ENCODE results near the gene HMOX2.
A peak's percentile ranks its signal among the peaks of the same experiment; 100 is the strongest.

HMOX2 gene

DNA sequence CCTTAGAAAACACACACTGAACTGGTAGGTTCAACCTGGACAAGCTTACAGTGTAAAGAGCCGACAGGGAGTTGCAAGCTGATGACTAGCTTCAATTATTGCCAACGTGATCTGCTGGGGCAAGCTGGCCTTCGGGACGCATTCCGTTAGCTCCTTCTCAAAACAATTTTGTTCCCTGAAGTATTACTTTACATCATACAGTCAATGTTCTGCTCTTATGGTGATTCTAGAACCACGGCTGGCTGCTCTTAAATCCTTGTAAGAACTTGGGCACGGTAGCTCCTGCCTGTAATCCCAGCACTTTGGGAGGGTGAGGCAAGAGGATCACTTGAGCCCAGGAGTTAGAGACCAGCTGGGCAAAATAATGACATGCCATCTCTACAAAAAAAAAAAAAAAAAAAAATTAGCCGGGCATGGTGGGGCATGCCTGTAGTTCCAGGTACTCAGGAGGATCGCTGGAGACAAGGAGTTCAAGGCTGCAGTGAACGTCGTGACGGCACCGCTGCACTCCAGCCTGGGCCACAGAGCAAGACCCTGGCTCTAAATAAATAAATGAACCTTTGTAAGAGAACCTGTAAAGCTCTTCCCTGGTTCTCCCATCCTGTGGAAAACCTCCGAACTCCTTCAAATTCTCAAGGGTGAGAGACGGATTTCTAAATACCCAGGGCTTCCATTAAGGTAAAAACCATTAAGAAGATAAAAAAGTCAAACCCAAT, 60.4 kb downstream of the HMOX2 start:
- no peak for ATAC-seq
- TF ChIP-seq BACH2 (CRISPR knock-in tag; IDR thresholded peaks at IDR 0.05; ENCODE audit: borderline replicate concordance): no peak
- no peak for TF ChIP-seq PPARA (CRISPR knock-in tag; IDR thresholded peaks at IDR 0.05; ENCODE audit: borderline replicate concordance)
- TF ChIP-seq, protein P1, sequence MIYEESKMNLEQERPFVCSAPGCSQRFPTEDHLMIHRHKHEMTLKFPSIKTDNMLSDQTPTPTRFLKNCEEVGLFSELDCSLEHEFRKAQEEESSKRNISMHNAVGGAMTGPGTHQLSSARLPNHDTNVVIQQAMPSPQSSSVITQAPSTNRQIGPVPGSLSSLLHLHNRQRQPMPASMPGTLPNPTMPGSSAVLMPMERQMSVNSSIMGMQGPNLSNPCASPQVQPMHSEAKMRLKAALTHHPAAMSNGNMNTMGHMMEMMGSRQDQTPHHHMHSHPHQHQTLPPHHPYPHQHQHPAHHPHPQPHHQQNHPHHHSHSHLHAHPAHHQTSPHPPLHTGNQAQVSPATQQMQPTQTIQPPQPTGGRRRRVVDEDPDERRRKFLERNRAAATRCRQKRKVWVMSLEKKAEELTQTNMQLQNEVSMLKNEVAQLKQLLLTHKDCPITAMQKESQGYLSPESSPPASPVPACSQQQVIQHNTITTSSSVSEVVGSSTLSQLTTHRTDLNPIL (CRISPR knock-in tag; IDR thresholded peaks at IDR 0.05; ENCODE audit: low read depth): no peak
- TF ChIP-seq CSDC2 (CRISPR knock-in tag; IDR thresholded peaks at IDR 0.05): no peak
- no peak for TF ChIP-seq TCF4 (CRISPR knock-in tag; IDR thresholded peaks at IDR 0.05; ENCODE audit: borderline replicate concordance)
- TF ChIP-seq ZFP30 (CRISPR knock-in tag; IDR thresholded peaks at IDR 0.05): no peak
- TF ChIP-seq SNAI2 (CRISPR knock-in tag; IDR thresholded peaks at IDR 0.05): no peak
- TF ChIP-seq ZNF565 (CRISPR knock-in tag; conservative IDR thresholded peaks at IDR 0.05; ENCODE audit: low read depth): no peak
- TF ChIP-seq ESRRG (CRISPR knock-in tag; IDR thresholded peaks at IDR 0.05): no peak
- TF ChIP-seq ARNTL (CRISPR knock-in tag; IDR thresholded peaks at IDR 0.05; ENCODE audit: borderline replicate concordance, low read depth): no peak
- TF ChIP-seq GLIS3 (CRISPR knock-in tag; IDR thresholded peaks at IDR 0.05): no peak
- TF ChIP-seq, protein P2, sequence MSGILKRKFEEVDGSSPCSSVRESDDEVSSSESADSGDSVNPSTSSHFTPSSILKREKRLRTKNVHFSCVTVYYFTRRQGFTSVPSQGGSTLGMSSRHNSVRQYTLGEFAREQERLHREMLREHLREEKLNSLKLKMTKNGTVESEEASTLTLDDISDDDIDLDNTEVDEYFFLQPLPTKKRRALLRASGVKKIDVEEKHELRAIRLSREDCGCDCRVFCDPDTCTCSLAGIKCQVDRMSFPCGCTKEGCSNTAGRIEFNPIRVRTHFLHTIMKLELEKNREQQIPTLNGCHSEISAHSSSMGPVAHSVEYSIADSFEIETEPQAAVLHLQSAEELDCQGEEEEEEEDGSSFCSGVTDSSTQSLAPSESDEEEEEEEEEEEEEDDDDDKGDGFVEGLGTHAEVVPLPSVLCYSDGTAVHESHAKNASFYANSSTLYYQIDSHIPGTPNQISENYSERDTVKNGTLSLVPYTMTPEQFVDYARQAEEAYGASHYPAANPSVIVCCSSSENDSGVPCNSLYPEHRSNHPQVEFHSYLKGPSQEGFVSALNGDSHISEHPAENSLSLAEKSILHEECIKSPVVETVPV (CRISPR knock-in tag; IDR thresholded peaks at IDR 0.05): no peak
- no peak for TF ChIP-seq TOX (CRISPR knock-in tag; IDR thresholded peaks at IDR 0.05; ENCODE audit: borderline replicate concordance)
- TF ChIP-seq ISL1 (CRISPR knock-in tag; IDR thresholded peaks at IDR 0.05): no peak

DNA sequence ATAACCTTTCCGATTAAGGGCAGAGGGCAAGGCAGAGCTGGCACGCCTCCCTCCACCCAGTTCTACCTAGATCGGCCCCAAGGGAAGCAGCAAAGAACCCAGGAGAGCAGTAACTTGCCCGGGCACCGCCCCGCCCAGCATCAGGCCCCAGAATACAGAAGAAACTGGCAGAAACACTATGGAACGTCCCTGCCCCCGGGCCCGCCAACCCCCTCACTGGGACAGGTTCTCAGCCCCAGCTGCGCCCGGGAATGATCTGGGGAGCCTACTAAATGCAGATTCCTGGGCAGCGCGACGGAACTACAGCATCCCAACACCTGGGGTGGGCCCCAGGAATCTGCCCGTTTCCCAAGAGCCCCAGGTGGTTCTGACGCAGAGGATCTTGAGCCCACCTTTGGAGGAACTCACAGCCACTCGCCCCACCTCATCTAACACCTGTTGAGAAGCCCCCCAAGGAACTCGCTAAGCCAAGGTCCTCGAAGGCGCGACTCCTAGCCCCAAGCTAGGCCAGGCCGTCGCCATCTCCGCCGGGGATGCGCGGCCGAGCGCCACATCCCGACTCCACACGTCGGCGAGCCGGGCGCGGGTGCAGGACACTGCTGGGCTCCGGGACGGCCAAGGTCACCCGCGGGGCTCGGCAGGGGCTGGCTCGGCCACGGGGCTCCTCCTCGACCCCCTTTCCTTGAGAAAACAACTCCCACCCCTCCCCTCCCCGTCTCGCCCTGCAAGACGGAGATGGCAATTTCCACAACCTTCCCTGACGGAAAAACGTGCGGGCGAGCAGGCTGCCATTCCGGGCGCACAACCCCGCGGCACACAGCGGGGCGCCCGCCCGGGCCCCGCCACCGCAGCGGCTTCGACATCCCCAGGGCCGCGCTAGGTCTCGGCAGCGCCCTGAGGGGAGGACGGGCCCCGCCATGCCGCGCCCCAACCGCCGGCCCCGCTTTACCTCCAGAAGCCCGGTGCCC, 61.5 kb downstream of the HMOX2 start:
- peak; percentile 79 for ATAC-seq
- TF ChIP-seq, protein P1 (CRISPR knock-in tag; IDR thresholded peaks at IDR 0.05; ENCODE audit: low read depth): no peak
- no peak for TF ChIP-seq GLIS3 (CRISPR knock-in tag; IDR thresholded peaks at IDR 0.05)
- TF ChIP-seq, protein P2 (CRISPR knock-in tag; IDR thresholded peaks at IDR 0.05): no peak
- TF ChIP-seq TOX (CRISPR knock-in tag; IDR thresholded peaks at IDR 0.05; ENCODE audit: borderline replicate concordance): no peak
- no peak for TF ChIP-seq ZFP3 (CRISPR knock-in tag; IDR thresholded peaks at IDR 0.05)
- no peak for TF ChIP-seq RARB (CRISPR knock-in tag; IDR thresholded peaks at IDR 0.05)
- TF ChIP-seq, protein P3, sequence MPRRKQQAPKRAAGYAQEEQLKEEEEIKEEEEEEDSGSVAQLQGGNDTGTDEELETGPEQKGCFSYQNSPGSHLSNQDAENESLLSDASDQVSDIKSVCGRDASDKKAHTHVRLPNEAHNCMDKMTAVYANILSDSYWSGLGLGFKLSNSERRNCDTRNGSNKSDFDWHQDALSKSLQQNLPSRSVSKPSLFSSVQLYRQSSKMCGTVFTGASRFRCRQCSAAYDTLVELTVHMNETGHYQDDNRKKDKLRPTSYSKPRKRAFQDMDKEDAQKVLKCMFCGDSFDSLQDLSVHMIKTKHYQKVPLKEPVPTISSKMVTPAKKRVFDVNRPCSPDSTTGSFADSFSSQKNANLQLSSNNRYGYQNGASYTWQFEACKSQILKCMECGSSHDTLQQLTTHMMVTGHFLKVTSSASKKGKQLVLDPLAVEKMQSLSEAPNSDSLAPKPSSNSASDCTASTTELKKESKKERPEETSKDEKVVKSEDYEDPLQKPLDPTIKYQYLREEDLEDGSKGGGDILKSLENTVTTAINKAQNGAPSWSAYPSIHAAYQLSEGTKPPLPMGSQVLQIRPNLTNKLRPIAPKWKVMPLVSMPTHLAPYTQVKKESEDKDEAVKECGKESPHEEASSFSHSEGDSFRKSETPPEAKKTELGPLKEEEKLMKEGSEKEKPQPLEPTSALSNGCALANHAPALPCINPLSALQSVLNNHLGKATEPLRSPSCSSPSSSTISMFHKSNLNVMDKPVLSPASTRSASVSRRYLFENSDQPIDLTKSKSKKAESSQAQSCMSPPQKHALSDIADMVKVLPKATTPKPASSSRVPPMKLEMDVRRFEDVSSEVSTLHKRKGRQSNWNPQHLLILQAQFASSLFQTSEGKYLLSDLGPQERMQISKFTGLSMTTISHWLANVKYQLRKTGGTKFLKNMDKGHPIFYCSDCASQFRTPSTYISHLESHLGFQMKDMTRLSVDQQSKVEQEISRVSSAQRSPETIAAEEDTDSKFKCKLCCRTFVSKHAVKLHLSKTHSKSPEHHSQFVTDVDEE (CRISPR knock-in tag; IDR thresholded peaks at IDR 0.05): no peak
- TF ChIP-seq ZC3H10 (CRISPR knock-in tag; IDR thresholded peaks at IDR 0.05): no peak
- TF ChIP-seq SNAI2 (CRISPR knock-in tag; IDR thresholded peaks at IDR 0.05): no peak
- no peak for TF ChIP-seq ESRRG (CRISPR knock-in tag; IDR thresholded peaks at IDR 0.05)

Data from SK-N-SH treated with all-trans-retinoic acid at 6 μM for 48 hours (cell line).